ENCODE data around the gene ZBTB34.

Gene ZBTB34

GRCh38 chr9:126833710-126834345, 26.6 kb upstream of the ZBTB34 start:
- ChIA-PET POLR2A (no interaction called here), CTCF (interaction anchor here (0.9 to 3.0 kb wide), 8 partner anchors 9 to 38 kb away, joined by 3 to 12 read pairs (median 4); partner anchors contain the start of gene ZBTB43)
- TF ChIP-seq CTCF (IDR thresholded peaks at IDR 0.05; ENCODE audit: control extremely low read depth, extremely low read depth, low read depth, missing control alignments): no peak
- DNase-seq (ENCODE audit: extremely low spot score): no peak

GRCh38 chr9:126834672-126835071, 25.8 kb upstream of the ZBTB34 start:
- no peak for TF ChIP-seq CTCF (IDR thresholded peaks at IDR 0.05; ENCODE audit: control extremely low read depth, extremely low read depth, low read depth, missing control alignments)
- ChIA-PET POLR2A (no interaction called here), CTCF (interaction anchor here (0.8 to 2.1 kb wide), 5 partner anchors 9 to 16 kb away, joined by 3 to 7 read pairs (median 4); no protein-coding TSS in a partner anchor)
- DNase-seq (ENCODE audit: extremely low spot score): no peak

- CTCF ChIA-PET: no interaction called here
- POLR2A ChIA-PET: no interaction called here
- DNase-seq (ENCODE audit: extremely low spot score): no peak
- no peak for TF ChIP-seq CTCF (IDR thresholded peaks at IDR 0.05; ENCODE audit: control extremely low read depth, extremely low read depth, low read depth, missing control alignments)
Observed at GRCh38 chr9:126836216-126836615, 24.2 kb upstream of the ZBTB34 start.

- POLR2A ChIA-PET: no interaction called here
- DNase-seq (ENCODE audit: extremely low spot score): no peak
- CTCF ChIA-PET: interaction anchor here (0.9 to 2.2 kb wide), 4 partner anchors 8 to 33 kb away, joined by 3 to 7 read pairs (median 5); partner anchors contain the start of gene ZBTB43
- TF ChIP-seq CTCF (IDR thresholded peaks at IDR 0.05; ENCODE audit: control extremely low read depth, extremely low read depth, low read depth, missing control alignments): no peak
Observed at GRCh38 chr9:126838055-126838811, 22.2 kb upstream of the ZBTB34 start.

- peak; percentile 56 for DNase-seq (ENCODE audit: extremely low spot score)
- ChIA-PET POLR2A (no interaction called here), CTCF (interaction anchor here (0.8 to 4.2 kb wide), 6 partner anchors 8 to 33 kb away, joined by 3 to 21 read pairs (median 5); partner anchors contain the start of genes ZBTB34 and ZBTB43)
- TF ChIP-seq CTCF (IDR thresholded peaks at IDR 0.05; ENCODE audit: control extremely low read depth, extremely low read depth, low read depth, missing control alignments): no peak
Observed at GRCh38 chr9:126838895-126839294, 21.5 kb upstream of the ZBTB34 start.

GRCh38 chr9:126839301-126839700, 21.1 kb upstream of the ZBTB34 start:
- CTCF ChIA-PET: interaction anchor here (0.8 to 4.2 kb wide), 6 partner anchors 8 to 34 kb away, joined by 3 to 21 read pairs (median 5); partner anchors contain the start of genes ZBTB34 and ZBTB43
- no peak for TF ChIP-seq CTCF (IDR thresholded peaks at IDR 0.05; ENCODE audit: control extremely low read depth, extremely low read depth, low read depth, missing control alignments)
- POLR2A ChIA-PET: no interaction called here
- no peak for DNase-seq (ENCODE audit: extremely low spot score)

Data from GM10248 (cell line).